HepG2 (cell line): ENCODE data around the gene PLA2G4A. TPM values are rescaled to one million over a fixed set of nuclear protein-coding genes. Genes with fewer than 3 reads are reported as not detected.

ENCODE experiments used
- ATAC-seq: fragments of 200-7000 bp; cut with Tn5 transposase; 3 replicates; pipeline ENCODE4 v1.9.1; 2020; ENCODE audit warnings: mild to moderate bottlenecking, moderate library complexity
- BruUV-seq: library from RNA; stranded (reverse); fragments of 400-500 nt; replicated peaks from 2 replicates; lab custom pipeline; 2021; lab: Mats Ljungman, UMichigan
- CTCF ChIA-PET: fragments of 300-600 bp; formaldehyde crosslinking; extraction: SDS; loops from one replicate; lab custom pipeline; 2021; ENCODE audit warnings: low total read pairs, inconsistent platforms, low intra/inter-chr PET ratio; lab: Yijun Ruan, JAX
- POLR2A ChIA-PET: fragments of 350-600 bp; sonication (Branson Sonifier 250); formaldehyde crosslinking; loops from one replicate; lab custom pipeline; 2020; ENCODE audit warnings: antibody characterized with exemption, inconsistent platforms; lab: Yijun Ruan, JAX
- DNase-seq: peaks from one replicate; pipeline ENCODE4 v3.0.0-alpha.2; 2015; ENCODE audit warnings: low spot score
- FAIRE-seq: peaks from 3 replicates; lab custom pipeline; 2011; peaks lifted over from hg19 to GRCh38; lab: Jason Lieb, UNC
- H2AFZ ChIP-seq: one replicate; pipeline ENCODE4 v1.6.1; 2011; ENCODE audit warnings: low read length, inconsistent platforms
- H3K27ac ChIP-seq: fragments of 300-600 bp; 3 replicates; pipeline ENCODE4 v1.8.0; 2011; ENCODE audit warnings: mixed run types, mild to moderate bottlenecking, mixed read lengths, low read length, inconsistent platforms; ENCODE audit not compliant: insufficient read depth; ENCODE audit errors: extremely low read length
- H3K27me3 ChIP-seq, 2 experiments: fragments of 200-600 bp in 1 of 2; 2 replicates in 1 of 2; 3 replicates in 1 of 2; pipeline versions ENCODE4 v1.6.0 to v1.8.0; 2011; ENCODE audit warnings: low read length in 2 of 2, mild to moderate bottlenecking in 2 of 2, moderate library complexity in 2 of 2, inconsistent platforms in 1 of 2; ENCODE audit not compliant: insufficient read depth in 2 of 2, control insufficient read depth in 1 of 2
- H3K36me3 ChIP-seq, 2 experiments: fragments of 200-600 bp in 1 of 2; replicated peaks in 1 of 2; 2 replicates in 1 of 2; 3 replicates in 1 of 2; pipeline versions ENCODE4 v1.5.1 to v1.8.0; 2011; ENCODE audit warnings: low read length in 2 of 2, inconsistent platforms in 1 of 2; ENCODE audit not compliant: insufficient read depth in 2 of 2, control insufficient read depth in 1 of 2
- H3K4me1 ChIP-seq: 2 replicates; pipeline ENCODE4 v1.5.1; 2012; ENCODE audit warnings: low read length, inconsistent platforms; ENCODE audit not compliant: insufficient read depth
- H3K4me2 ChIP-seq: 2 replicates; pipeline ENCODE4 v1.6.0; 2011; ENCODE audit warnings: low read depth, low read length, inconsistent platforms
- H3K4me3 ChIP-seq, 3 experiments: fragments of 200-600 bp in 1 of 3; sonication (generic), shearing (Covaris generic) in 1 of 3; replicated peaks in 1 of 3; 2 replicates each; pipeline ENCODE4 v1.5.1; 2011 to 2016; ENCODE audit warnings: low read length in 3 of 3, inconsistent platforms in 2 of 3, low read depth in 2 of 3, mild to moderate bottlenecking in 2 of 3, control low read depth in 1 of 3, mixed read lengths in 1 of 3; ENCODE audit not compliant: insufficient read depth in 1 of 3
- H3K79me2 ChIP-seq: one replicate; pipeline ENCODE4 v1.6.1; 2011; ENCODE audit warnings: low read length, inconsistent platforms; ENCODE audit not compliant: insufficient read depth
- H3K9ac ChIP-seq: 2 replicates; pipeline ENCODE4 v1.6.0; 2011; ENCODE audit warnings: mild to moderate bottlenecking, low read depth, low read length, inconsistent platforms; ENCODE audit not compliant: insufficient read depth
- H3K9me3 ChIP-seq: 2 replicates; pipeline ENCODE4 v1.5.1; 2012; ENCODE audit warnings: mild to moderate bottlenecking, low read length
- H4K20me1 ChIP-seq: 2 replicates; pipeline ENCODE4 v1.6.0; 2011; ENCODE audit warnings: inconsistent platforms, mild to moderate bottlenecking, low read length, moderate library complexity; ENCODE audit not compliant: insufficient read depth
- AGO2 ChIP-seq: fragments of 200-400 bp; formaldehyde crosslinking; optimal IDR thresholded peaks from 2 replicates; pipeline ENCODE3; 2017; ENCODE audit warnings: mild to moderate bottlenecking, low read depth, low read length, moderate library complexity
- ATF7 ChIP-seq, 2 experiments: fragments of 450-650 bp in 1 of 2; sonication (generic) in 1 of 2; formaldehyde crosslinking in 1 of 2; IDR thresholded peaks; 2 replicates each; pipeline versions ENCODE4 v1.4.0 to v1.6.1; 2016 to 2020; ENCODE audit warnings: antibody characterized with exemption in 1 of 2, mild to moderate bottlenecking in 1 of 2, missing genetic modification reagents in 1 of 2
- BATF2 ChIP-seq: sonication (generic); formaldehyde crosslinking; IDR thresholded peaks from 2 replicates; pipeline ENCODE4 v1.8.0; 2022; ENCODE audit warnings: mild to moderate bottlenecking, missing genetic modification reagents, moderate library complexity
- FOSL2 ChIP-seq: sonication (generic); formaldehyde crosslinking; IDR thresholded peaks from 2 replicates; pipeline ENCODE4 v1.4.0; 2020; ENCODE audit warnings: missing genetic modification reagents
- FUBP1 ChIP-seq: sonication (generic); formaldehyde crosslinking; IDR thresholded peaks from 2 replicates; pipeline ENCODE4 v1.5.1; 2020; ENCODE audit warnings: missing genetic modification reagents, mild to moderate bottlenecking, borderline replicate concordance
- HNF1B ChIP-seq: sonication (generic); formaldehyde crosslinking; IDR thresholded peaks from 2 replicates; pipeline ENCODE4 v1.5.1; 2020; ENCODE audit warnings: mild to moderate bottlenecking, moderate library complexity, missing genetic modification reagents
- NFIB ChIP-seq: sonication (generic); formaldehyde crosslinking; IDR thresholded peaks from 2 replicates; pipeline ENCODE4 v1.9.0; 2021; ENCODE audit warnings: missing genetic modification reagents, mild to moderate bottlenecking, borderline replicate concordance
- PCBP1 ChIP-seq: fragments of 200-400 bp; formaldehyde crosslinking; IDR thresholded peaks from 2 replicates; pipeline ENCODE4 v1.6.1; 2017; ENCODE audit warnings: mild to moderate bottlenecking, low read depth, low read length, borderline replicate concordance
- POLR2G ChIP-seq: fragments of 200-400 bp; formaldehyde crosslinking; IDR thresholded peaks from 2 replicates; pipeline ENCODE4 v1.6.1; 2018; ENCODE audit warnings: mild to moderate bottlenecking, low read depth, low read length, moderate library complexity
- RBFOX2 ChIP-seq: fragments of 200-400 bp; formaldehyde crosslinking; IDR thresholded peaks from 2 replicates; pipeline ENCODE4 v1.6.1; 2017; ENCODE audit warnings: low read depth, mild to moderate bottlenecking, low read length
- ZIK1 ChIP-seq: sonication (generic); formaldehyde crosslinking; IDR thresholded peaks from 2 replicates; pipeline ENCODE4 v1.5.0; 2020; ENCODE audit warnings: mild to moderate bottlenecking, low read depth, missing genetic modification reagents, borderline replicate concordance
- ZNF234 ChIP-seq: sonication (generic); formaldehyde crosslinking; conservative IDR thresholded peaks from 2 replicates; pipeline ENCODE4 v1.5.1; 2020; ENCODE audit warnings: mild to moderate bottlenecking, missing genetic modification reagents
- ZNF331 ChIP-seq: sonication (generic); formaldehyde crosslinking; IDR thresholded peaks from 2 replicates; pipeline ENCODE4 v1.4.0; 2020; ENCODE audit warnings: missing genetic modification reagents
- ZNF350 ChIP-seq: sonication (generic); formaldehyde crosslinking; IDR thresholded peaks from 2 replicates; pipeline ENCODE4 v1.4.0; 2020; ENCODE audit warnings: mild to moderate bottlenecking, low read depth, missing genetic modification reagents, borderline replicate concordance
- WGBS: methylation state at CpG from one replicate; pipeline ENCODE4 v1.1.6; 2017; ENCODE audit warnings: low lambda C conversion rate; 5-methylcytosine and 5-hydroxymethylcytosine counted together
- in situ Hi-C: cut with HindIII; loops from 2 replicates; pipeline ENCODE4 v1.10.0; 2017; ENCODE audit warnings: low pct_unique_long_range_greater_than_20kb; ENCODE audit not compliant: extremely low pct_ligation_motif_present
- intact Hi-C: fragments of 100-400 bp; cut with micrococcal nuclease; formaldehyde crosslinking; loops from one replicate; pipeline ENCODE4 v1.10.0; 2022; ENCODE audit not compliant: unreplicated experiment
- polyA plus RNA-seq, 8 experiments: library from polyadenylated mRNA; depleted of rRNA in 3 of 8; stranded (reverse) in 7 of 8; unstranded in 1 of 8; fragments of >200 nt; fragmentation: Illumina TruSeq in 4 of 8; extraction: Trizol in 4 of 8; gene quantifications; 2 replicates each; pipeline versions ENCODE4 v1.2.1 to v1.2.3, GENCODE V29; 2011 to 2016; ENCODE audit warnings: low read depth in 4 of 8, missing spikeins in 1 of 8, mixed read lengths in 1 of 8; ENCODE audit not compliant: insufficient read depth in 1 of 8
- total RNA-seq, 5 experiments: library from RNA; depleted of rRNA; stranded (reverse); fragments of >200 nt; fragmentation: Illumina TruSeq; extraction: Trizol; gene quantifications; 2 replicates each; pipeline ENCODE4 v1.2.3, GENCODE V29; 2016; ENCODE audit warnings: low read depth in 1 of 5
- TF ChIP-seq, protein P1 (sequence below): sonication (generic); formaldehyde crosslinking; IDR thresholded peaks from 2 replicates; pipeline ENCODE4 v1.4.0; 2020; ENCODE audit warnings: missing genetic modification reagents

Gene PLA2G4A
- total and polyA plus RNA-seq, 2 of the 13 experiments (the other 11 are each of a cell fraction or from before 2014, with no cell fraction given): not detected

DNA sequence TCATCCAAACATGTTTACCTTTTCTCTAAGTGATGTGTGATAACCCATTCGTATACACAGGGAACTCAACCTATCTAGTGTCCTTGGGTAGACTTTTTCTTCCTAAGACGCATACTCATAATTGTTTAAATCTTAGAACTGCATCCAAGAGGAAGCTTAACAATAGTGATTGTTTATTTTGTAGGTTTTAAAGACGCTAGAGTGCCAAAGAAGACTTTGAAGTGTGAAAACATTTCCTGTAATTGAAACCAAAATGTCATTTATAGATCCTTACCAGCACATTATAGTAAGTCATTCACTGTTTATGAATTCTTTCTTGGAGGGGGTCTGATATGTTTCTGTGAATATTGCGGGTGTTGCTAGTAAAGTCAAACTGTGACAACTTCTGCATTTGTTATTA, 25.4 kb downstream of the PLA2G4A start:
- ChIA-PET CTCF (no interaction called here), POLR2A (no interaction called here)
- no peak for ATAC-seq
- no peak for TF ChIP-seq PCBP1
- 3% methylated on average over 4 of the region's 4 CpGs for WGBS
- no peaks in the 10 kb centered on the region for H4K20me1 ChIP-seq
- no peaks in the 10 kb centered on the region for H3K27me3 ChIP-seq
- H3K4me2 ChIP-seq: no peak overlapping the region
- H3K4me3 ChIP-seq: no peak overlapping the region
- in situ Hi-C loops: no loop called here
- H3K9ac ChIP-seq: no peak overlapping the region
- no peak for FAIRE-seq
- intact Hi-C loops: no loop called here
- BruUV-seq: no TSS peak
- DNase-seq: no peak
- no peaks in the 10 kb centered on the region for H3K79me2 ChIP-seq
- no peaks in the 10 kb centered on the region for H3K36me3 ChIP-seq
- H3K4me1 ChIP-seq: no peaks in the 10 kb centered on the region
- H2AFZ ChIP-seq: no peak overlapping the region
- H3K9me3 ChIP-seq: no peaks in the 10 kb centered on the region
- H3K27ac ChIP-seq: no peak overlapping the region

DNA sequence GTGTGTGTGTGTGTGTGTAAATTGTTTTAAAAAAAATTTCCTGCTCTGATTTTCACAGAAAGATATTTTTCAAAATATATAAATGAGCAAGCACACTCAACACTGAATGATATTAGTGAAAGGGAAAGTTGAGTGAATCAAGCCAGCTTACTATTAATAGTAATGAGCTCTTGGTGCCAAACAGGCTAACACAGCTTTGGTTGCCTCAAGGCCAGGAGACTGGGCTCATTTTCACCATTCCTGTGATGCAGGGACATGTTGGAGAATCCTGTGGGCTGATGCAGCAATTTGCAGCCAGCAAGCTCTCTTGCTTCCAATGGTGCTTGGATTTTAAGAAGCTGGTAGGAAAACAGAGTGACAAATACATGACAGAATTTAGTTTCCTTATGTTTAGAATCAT, 30.2 kb downstream of the PLA2G4A start:
- POLR2A ChIA-PET: no interaction called here
- intact Hi-C loops: no loop called here
- Histone ChIP-seq H3K4me2 (no peak overlapping the region), H2AFZ (no peak overlapping the region), H3K27ac (no peak overlapping the region), H3K9me3 (no peaks in the 10 kb centered on the region), H3K27me3 (no peaks in the 10 kb centered on the region), H3K4me3 (no peak overlapping the region), H3K36me3 (no peaks in the 10 kb centered on the region), H3K4me1 (no peaks in the 10 kb centered on the region), H3K79me2 (no peaks in the 10 kb centered on the region), H4K20me1 (no peaks in the 10 kb centered on the region), H3K9ac (no peak overlapping the region)
- BruUV-seq: no TSS peak
- no peak for DNase-seq
- no peak for FAIRE-seq
- CTCF ChIA-PET: no interaction called here
- in situ Hi-C loops: no loop called here
- no peak for ATAC-seq
- TF ChIP-seq POLR2G (no peak), FUBP1 (CRISPR knock-in tag) (no peak), RBFOX2 (no peak), ZNF234 (CRISPR knock-in tag) (no peak), ZNF350 (no peak), AGO2 (no peak), NFIB (CRISPR knock-in tag) (no peak), ATF7 (IDR thresholded peaks at IDR 0.05) (no peak), ATF7 (CRISPR knock-in tag; IDR thresholded peaks at IDR 0.05) (no peak), BATF2 (CRISPR knock-in tag) (no peak), HNF1B (CRISPR knock-in tag) (no peak), ZNF331 (no peak), ZIK1 (CRISPR knock-in tag) (no peak), FOSL2 (CRISPR knock-in tag) (no peak)
- TF ChIP-seq, protein P1, sequence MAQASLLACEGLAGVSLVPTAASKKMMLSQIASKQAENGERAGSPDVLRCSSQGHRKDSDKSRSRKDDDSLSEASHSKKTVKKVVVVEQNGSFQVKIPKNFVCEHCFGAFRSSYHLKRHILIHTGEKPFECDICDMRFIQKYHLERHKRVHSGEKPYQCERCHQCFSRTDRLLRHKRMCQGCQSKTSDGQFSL (CRISPR knock-in tag): no peak
